ENCODE measurements around the gene CELF5.

GRCh38 chr19:3266792-3267514, 42.5 kb downstream of the CELF5 start:
- TF ChIP-seq, protein P1, sequence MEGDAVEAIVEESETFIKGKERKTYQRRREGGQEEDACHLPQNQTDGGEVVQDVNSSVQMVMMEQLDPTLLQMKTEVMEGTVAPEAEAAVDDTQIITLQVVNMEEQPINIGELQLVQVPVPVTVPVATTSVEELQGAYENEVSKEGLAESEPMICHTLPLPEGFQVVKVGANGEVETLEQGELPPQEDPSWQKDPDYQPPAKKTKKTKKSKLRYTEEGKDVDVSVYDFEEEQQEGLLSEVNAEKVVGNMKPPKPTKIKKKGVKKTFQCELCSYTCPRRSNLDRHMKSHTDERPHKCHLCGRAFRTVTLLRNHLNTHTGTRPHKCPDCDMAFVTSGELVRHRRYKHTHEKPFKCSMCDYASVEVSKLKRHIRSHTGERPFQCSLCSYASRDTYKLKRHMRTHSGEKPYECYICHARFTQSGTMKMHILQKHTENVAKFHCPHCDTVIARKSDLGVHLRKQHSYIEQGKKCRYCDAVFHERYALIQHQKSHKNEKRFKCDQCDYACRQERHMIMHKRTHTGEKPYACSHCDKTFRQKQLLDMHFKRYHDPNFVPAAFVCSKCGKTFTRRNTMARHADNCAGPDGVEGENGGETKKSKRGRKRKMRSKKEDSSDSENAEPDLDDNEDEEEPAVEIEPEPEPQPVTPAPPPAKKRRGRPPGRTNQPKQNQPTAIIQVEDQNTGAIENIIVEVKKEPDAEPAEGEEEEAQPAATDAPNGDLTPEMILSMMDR (IDR thresholded peaks at IDR 0.05): no peak
- TF ChIP-seq POLR2AphosphoS5 (IDR thresholded peaks at IDR 0.05) (no peak), POLR2A (IDR thresholded peaks at IDR 0.05) (no peak), EP300 (IDR thresholded peaks at IDR 0.05) (no peak)
